A549 (cell line): Measurements from ENCODE around the gene UHMK1. TPM values are rescaled to one million over a fixed set of nuclear protein-coding genes. Genes with fewer than 3 reads are reported as not detected.

Experiments
- ATAC-seq, 2 experiments: fragments of 200-7000 bp in 1 of 2; fragments of >200 bp in 1 of 2; cut with Nextera tagmentation in 1 of 2; cut with Tn5 transposase in 1 of 2; 3 replicates each; pipeline versions ENCODE4 v1.8.0 to v1.9.1; 2018 to 2020; ENCODE audit warnings: mild to moderate bottlenecking in 1 of 2, moderate library complexity in 1 of 2
- CTCF ChIA-PET: fragments of 300-600 bp; sonication (Branson Sonifier 250); formaldehyde crosslinking; extraction: SDS; loops from one replicate; lab custom pipeline; 2021; ENCODE audit warnings: antibody characterized with exemption, inconsistent platforms; lab: Yijun Ruan, JAX
- POLR2A ChIA-PET: fragments of 350-600 bp; formaldehyde crosslinking; extraction: SDS; loops from one replicate; lab custom pipeline; 2021; ENCODE audit warnings: antibody characterized with exemption, inconsistent platforms; lab: Yijun Ruan, JAX
- DNase-seq, 2 experiments: peaks; one replicate each; pipeline versions ENCODE4 v3.0.0 to v3.0.0-alpha.2; 2011 to 2016; ENCODE audit warnings: low read depth in 1 of 2, low spot score in 1 of 2
- FAIRE-seq: peaks from 2 replicates; lab custom pipeline; 2011; peaks lifted over from hg19 to GRCh38; lab: Jason Lieb, UNC
- H3K27ac ChIP-seq, 2 experiments: fragments of >200 bp; sonication (Bioruptor Twin); formaldehyde crosslinking; 3 replicates each; pipeline ENCODE4 v1.5.1; 2016 to 2017
- H3K4me1 ChIP-seq: fragments of >200 bp; sonication (Bioruptor Twin); formaldehyde crosslinking; 3 replicates; pipeline ENCODE4 v1.6.1; 2016
- H3K4me2 ChIP-seq: fragments of >200 bp; sonication (Bioruptor Twin); formaldehyde crosslinking; 3 replicates; pipeline ENCODE4 v1.6.1; 2016
- H3K4me3 ChIP-seq: fragments of >200 bp; sonication (Bioruptor Twin); formaldehyde crosslinking; 3 replicates; pipeline ENCODE4 v1.5.1; 2016
- H3K9me3 ChIP-seq: fragments of >200 bp; sonication (Bioruptor Twin); formaldehyde crosslinking; 3 replicates; pipeline ENCODE4 v1.6.1; 2016
- BCL3 ChIP-seq: fragments of >200 bp; sonication (Bioruptor Twin); formaldehyde crosslinking; IDR thresholded peaks from 3 replicates; pipeline ENCODE4 v1.6.1; 2016
- CBX2 ChIP-seq: fragments of 200-600 bp; sonication (generic); IDR thresholded peaks from 2 replicates; pipeline ENCODE4 v1.6.1; 2016; ENCODE audit warnings: low read depth, mild to moderate bottlenecking, borderline replicate concordance
- CTCF ChIP-seq: fragments of >200 bp; sonication (Bioruptor Twin); formaldehyde crosslinking; IDR thresholded peaks from 3 replicates; pipeline ENCODE4 v1.5.1; 2016
- EHF ChIP-seq: fragments of 250-450 bp; sonication (Bioruptor Pico); IDR thresholded peaks from 2 replicates; pipeline ENCODE4 v1.5.0; 2020; ENCODE audit warnings: mild to moderate bottlenecking
- EHMT2 ChIP-seq: fragments of 200-600 bp; sonication (generic); IDR thresholded peaks from 2 replicates; pipeline ENCODE4 v1.6.1; 2016; ENCODE audit warnings: antibody characterized with exemption, low read depth, mild to moderate bottlenecking, moderate library complexity
- EP300 ChIP-seq, 2 experiments: fragments of >200 bp; sonication (Bioruptor Twin); formaldehyde crosslinking; IDR thresholded peaks; 2 replicates in 1 of 2; 3 replicates in 1 of 2; pipeline ENCODE4 v1.6.1; 2016 to 2017
- FOSB ChIP-seq: fragments of 250-450 bp; sonication (Bioruptor Pico); IDR thresholded peaks from 2 replicates; pipeline ENCODE4 v1.5.0; 2020; ENCODE audit warnings: mild to moderate bottlenecking, moderate library complexity
- HDAC2 ChIP-seq: fragments of 200-600 bp; sonication (generic); IDR thresholded peaks from 2 replicates; pipeline ENCODE4 v1.6.1; 2016
- HEYL ChIP-seq: fragments of 250-450 bp; sonication (Bioruptor Pico); IDR thresholded peaks from 2 replicates; pipeline ENCODE4 v1.8.0; 2021; ENCODE audit warnings: mild to moderate bottlenecking, moderate library complexity
- HMGXB4 ChIP-seq: fragments of 250-450 bp; sonication (Bioruptor Pico); IDR thresholded peaks from 2 replicates; pipeline ENCODE4 v1.5.0; 2021; ENCODE audit warnings: mild to moderate bottlenecking, moderate library complexity, borderline replicate concordance
- HOXB13 ChIP-seq: fragments of 250-450 bp; sonication (Bioruptor Pico); IDR thresholded peaks from 2 replicates; pipeline ENCODE4 v1.5.0; 2020; ENCODE audit warnings: low read depth, mild to moderate bottlenecking, moderate library complexity
- JUN ChIP-seq, 2 experiments: fragments of >200 bp; sonication (Bioruptor Twin); formaldehyde crosslinking; IDR thresholded peaks; 2 replicates in 1 of 2; 3 replicates in 1 of 2; pipeline ENCODE4 v1.6.1; 2016 to 2017
- MAZ ChIP-seq: fragments of 150-350 bp; IDR thresholded peaks from 2 replicates; pipeline ENCODE4 v1.6.1; 2014; ENCODE audit warnings: antibody characterized with exemption, low read depth, low read length, borderline replicate concordance
- NFE2L2 ChIP-seq: fragments of 150-350 bp; conservative IDR thresholded peaks from 2 replicates; pipeline ENCODE4 v1.6.1; 2014; ENCODE audit warnings: low read length
- PHF8 ChIP-seq: fragments of 200-600 bp; sonication (generic); IDR thresholded peaks from 2 replicates; pipeline ENCODE4 v1.6.1; 2016; ENCODE audit warnings: low read depth, mild to moderate bottlenecking, antibody characterized with exemption, moderate library complexity, borderline replicate concordance
- POLR2A ChIP-seq: IDR thresholded peaks from 2 replicates; pipeline ENCODE4 v1.6.1; 2012; ENCODE audit warnings: mild to moderate bottlenecking, low read length
- RCOR1 ChIP-seq: fragments of 150-350 bp; IDR thresholded peaks from 2 replicates; pipeline ENCODE4 v1.6.1; 2014; ENCODE audit warnings: antibody characterized with exemption, low read length, low read depth
- REST ChIP-seq: fragments of 200-600 bp; sonication (generic); IDR thresholded peaks from 2 replicates; pipeline ENCODE4 v1.6.1; 2016; ENCODE audit warnings: antibody characterized with exemption, mild to moderate bottlenecking, moderate library complexity
- RNF2 ChIP-seq: fragments of 200-600 bp; sonication (generic); IDR thresholded peaks from 2 replicates; pipeline ENCODE4 v1.6.1; 2016; ENCODE audit warnings: low read depth, mild to moderate bottlenecking, antibody characterized with exemption, moderate library complexity, borderline replicate concordance
- SREBF2 ChIP-seq: fragments of 450-650 bp; IDR thresholded peaks from 2 replicates; pipeline ENCODE4 v1.6.1; 2014; ENCODE audit warnings: mild to moderate bottlenecking, moderate library complexity
- USF2 ChIP-seq: fragments of 450-650 bp; IDR thresholded peaks from 2 replicates; pipeline ENCODE4 v1.6.1; 2014; ENCODE audit warnings: antibody characterized with exemption
- ZC3H11A ChIP-seq: fragments of 450-650 bp; IDR thresholded peaks from 2 replicates; pipeline ENCODE4 v1.6.1; 2014; ENCODE audit warnings: antibody characterized with exemption, mild to moderate bottlenecking
- ZNF302 ChIP-seq: fragments of 250-450 bp; sonication (Bioruptor Pico); IDR thresholded peaks from 2 replicates; pipeline ENCODE4 v1.9.0; 2021; ENCODE audit warnings: inconsistent platforms, mild to moderate bottlenecking, moderate library complexity
- WGBS: methylation state at CpG from one replicate; pipeline ENCODE4 v1.1.6; 2017; ENCODE audit errors: missing lambda C conversion rate; 5-methylcytosine and 5-hydroxymethylcytosine counted together
- polyA plus RNA-seq, 4 experiments: library from polyadenylated mRNA; depleted of rRNA in 3 of 4; stranded (reverse); fragments of >200 nt; fragmentation: RNase III in 1 of 4; extraction: RNeasy Plus Mini Kit Qiagen cat#74134 plus additional on column Dnase treatment in 1 of 4; gene quantifications; 2 replicates in 3 of 4; 3 replicates in 1 of 4; pipeline ENCODE4 v1.2.3, GENCODE V29; 2011 to 2017

The UHMK1 gene
- polyA plus RNA-seq, 2 of the 4 experiments (the other 2 are of a cell fraction), result 21.0 to 42.2 TPM

- no peak for FAIRE-seq
Observed at GRCh38 chr1:162497104-162497722, 405 bp upstream of the UHMK1 start.

GRCh38 chr1:162498496-162498810 is 835 bp downstream of the UHMK1 start:
- peak overlapping the region; percentile 87 for H3K4me3 ChIP-seq
- TF ChIP-seq USF2 (no peak), HDAC2 (no peak), MAZ (no peak), HEYL (CRISPR knock-in tag) (no peak), EHF (no peak), CBX2 (no peak), CTCF (no peak), RNF2 (no peak), POLR2A (no peak), NFE2L2 (no peak), PHF8 (no peak)
- ATAC-seq, result peak in 1 of 2 experiments; percentile 17; a peak in 3 of 6 replicates
- peak in 1 of 2 experiments; percentile 4 for DNase-seq
- 2% methylated on average over 7 of the region's 7 CpGs for WGBS
- peaks cover 11% of the 10 kb centered on the region; the same call in 1 of the 3 replicates for H3K4me1 ChIP-seq
- ChIA-PET POLR2A (no interaction called here), CTCF (no interaction called here)
- no peak for FAIRE-seq
- H3K27ac ChIP-seq, result peak overlapping the region; percentile 90 to 94
- H3K9me3 ChIP-seq, result no peaks in the 10 kb centered on the region
- peak overlapping the region; percentile 82 for H3K4me2 ChIP-seq

More at GRCh38 chr1:162497104-162497722, 405 bp upstream of the UHMK1 start:
- H3K4me1 ChIP-seq, result peaks cover 11% of the 10 kb centered on the region; the same call in 1 of the 3 replicates
- H3K9me3 ChIP-seq, result no peaks in the 10 kb centered on the region
- peak in 1 of 2 experiments; percentile 48; a peak in 3 of 6 replicates for ATAC-seq
- ChIA-PET CTCF (no interaction called here), POLR2A (no interaction called here)
- H3K27ac ChIP-seq, result peak overlapping the region; percentile 90 to 94
- WGBS, result 56% methylated on average over 13 of the region's 13 CpGs
- TF ChIP-seq RNF2 (no peak), EHMT2 (peak; percentile 44)
- no peak for DNase-seq
- H3K4me2 ChIP-seq, result peak overlapping the region; percentile 82
- H3K4me3 ChIP-seq, result peak overlapping the region; percentile 87

GRCh38 chr1:162500805-162501204 is 3.2 kb downstream of the UHMK1 start:
- Histone ChIP-seq H3K4me1 (peaks cover 11% of the 10 kb centered on the region; the same call in 1 of the 3 replicates), H3K27ac (no peak overlapping the region), H3K9me3 (no peaks in the 10 kb centered on the region), H3K4me3 (no peak overlapping the region), H3K4me2 (no peak overlapping the region)
- FAIRE-seq, result no peak
- POLR2A ChIA-PET, result no interaction called here
- WGBS, result 86% methylated on average over 2 of the region's 2 CpGs
- DNase-seq, result no peak
- CTCF ChIA-PET, result interaction anchor here (0.6 kb wide), 1 partner anchor 277 kb away, joined by 3 read pairs; no protein-coding TSS in a partner anchor
- no peak for ATAC-seq
- TF ChIP-seq JUN (IDR thresholded peaks at IDR 0.05), result no peak
- no peak for TF ChIP-seq ZC3H11A
- TF ChIP-seq SREBF2, result no peak
- no peak for TF ChIP-seq HEYL (CRISPR knock-in tag)
- TF ChIP-seq EP300 (IDR thresholded peaks at IDR 0.05), result no peak
- no peak for TF ChIP-seq FOSB
- no peak for TF ChIP-seq REST
- no peak for TF ChIP-seq BCL3
- TF ChIP-seq HOXB13 (CRISPR knock-in tag), result no peak
- TF ChIP-seq HMGXB4 (CRISPR knock-in tag), result no peak
- TF ChIP-seq ZNF302, result no peak
- no peak for TF ChIP-seq RCOR1
